Measurements from ENCODE around the gene SOX5. TPM values are rescaled to one million over a fixed set of nuclear protein-coding genes. Genes with fewer than 3 reads are reported as not detected.

Gene SOX5
- total and polyA plus RNA-seq, 2 donors (not counting 1 experiment from before 2014, with no cell fraction given) = 3.9 to 17.2 TPM

DNA sequence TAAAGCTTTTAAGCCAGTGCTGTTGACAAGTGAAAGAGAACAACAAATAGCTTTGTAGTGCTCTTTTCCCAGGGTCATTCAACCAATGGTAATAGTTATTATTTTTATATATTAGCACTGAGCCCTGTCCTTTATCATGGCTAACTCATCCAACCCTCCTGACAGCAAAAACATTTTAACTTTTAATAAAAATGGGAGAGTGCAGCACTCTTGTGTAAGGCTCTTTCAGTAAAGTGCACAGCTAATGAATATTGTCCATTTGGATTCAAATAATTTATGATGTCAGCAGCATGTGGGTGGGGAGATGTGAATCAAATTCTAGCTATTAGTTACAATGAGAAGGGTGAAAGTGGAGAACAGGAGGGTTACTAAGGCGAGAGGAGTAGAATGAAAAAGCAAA, 185.7 kb downstream of the SOX5 start:
- no peak for DNase-seq
- POLR2A ChIA-PET = no interaction called here
- WGBS (ENCODE audit: insufficient coverage) = no CpG with 5 or more reads among the region's 1 CpG
- Histone ChIP-seq H3K9me3 (ENCODE audit: control extremely low read depth in 1 of 3, control insufficient read depth in 2 of 3, insufficient read depth in 1 of 3, low read length in 2 of 3) (no peaks in the 10 kb centered on the region), H2AFZ (ENCODE audit: insufficient read depth, low read depth, low read length, poor library complexity, severe bottlenecking) (no peak overlapping the region), H3K9ac (ENCODE audit: low read length) (no peak overlapping the region), H3K27me3 (replicated peaks in 1 of 4; ENCODE audit: control extremely low read depth in 1 of 4, control insufficient read depth in 3 of 4, insufficient read depth in 4 of 4, low read length in 3 of 4) (no peaks in the 10 kb centered on the region), H3K4me2 (replicated peaks; ENCODE audit: low read depth, low read length, poor library complexity, severe bottlenecking) (no peak overlapping the region), H3K4me1 (ENCODE audit: control insufficient read depth in 2 of 2, insufficient read depth in 2 of 2, low read length in 2 of 2) (no peaks in the 10 kb centered on the region), H3K79me2 (ENCODE audit: control insufficient read depth, insufficient read depth, low read length) (no peaks in the 10 kb centered on the region), H4K20me1 (ENCODE audit: control insufficient read depth, insufficient read depth, low read length, poor library complexity, severe bottlenecking) (no peaks in the 10 kb centered on the region), H3K27ac (ENCODE audit: low read length in 2 of 2) (no peak overlapping the region), H3K4me3 (ENCODE audit: control extremely low read depth in 1 of 5, extremely low read depth in 1 of 5, insufficient read depth in 1 of 5, low read depth in 2 of 5, low read length in 4 of 5) (no peak overlapping the region), H3K36me3 (replicated peaks in 1 of 2; ENCODE audit: control extremely low read depth in 1 of 2, control insufficient read depth in 1 of 2, extremely low read depth in 1 of 2, insufficient read depth in 2 of 2, low read length in 1 of 2) (no peaks in the 10 kb centered on the region)
- H3K4me3 Mint-ChIP-seq = no peak overlapping the region
- H3K27ac Mint-ChIP-seq = no peak overlapping the region
- intact Hi-C loops (cut with micrococcal nuclease) = no loop called here
- CTCF ChIA-PET = no interaction called here
- TF ChIP-seq, protein P1, sequence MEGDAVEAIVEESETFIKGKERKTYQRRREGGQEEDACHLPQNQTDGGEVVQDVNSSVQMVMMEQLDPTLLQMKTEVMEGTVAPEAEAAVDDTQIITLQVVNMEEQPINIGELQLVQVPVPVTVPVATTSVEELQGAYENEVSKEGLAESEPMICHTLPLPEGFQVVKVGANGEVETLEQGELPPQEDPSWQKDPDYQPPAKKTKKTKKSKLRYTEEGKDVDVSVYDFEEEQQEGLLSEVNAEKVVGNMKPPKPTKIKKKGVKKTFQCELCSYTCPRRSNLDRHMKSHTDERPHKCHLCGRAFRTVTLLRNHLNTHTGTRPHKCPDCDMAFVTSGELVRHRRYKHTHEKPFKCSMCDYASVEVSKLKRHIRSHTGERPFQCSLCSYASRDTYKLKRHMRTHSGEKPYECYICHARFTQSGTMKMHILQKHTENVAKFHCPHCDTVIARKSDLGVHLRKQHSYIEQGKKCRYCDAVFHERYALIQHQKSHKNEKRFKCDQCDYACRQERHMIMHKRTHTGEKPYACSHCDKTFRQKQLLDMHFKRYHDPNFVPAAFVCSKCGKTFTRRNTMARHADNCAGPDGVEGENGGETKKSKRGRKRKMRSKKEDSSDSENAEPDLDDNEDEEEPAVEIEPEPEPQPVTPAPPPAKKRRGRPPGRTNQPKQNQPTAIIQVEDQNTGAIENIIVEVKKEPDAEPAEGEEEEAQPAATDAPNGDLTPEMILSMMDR (IDR thresholded peaks at IDR 0.05) = no peak
- TF ChIP-seq EZH2 (IDR thresholded peaks at IDR 0.05; ENCODE audit: borderline replicate concordance, insufficient read depth, low read depth, low read length, poor library complexity, severe bottlenecking) = no peak
- no peaks in the 10 kb centered on the region for H3K27me3 Mint-ChIP-seq
- H3K4me1 Mint-ChIP-seq = no peaks in the 10 kb centered on the region
- ATAC-seq (ENCODE audit: low read depth) = no peak
- H3K9me3 Mint-ChIP-seq (ENCODE audit: insufficient read depth) = no peaks in the 10 kb centered on the region

GRCh38 chr12:23760495-23760894, 189.0 kb downstream of the SOX5 start:
- WGBS (ENCODE audit: insufficient coverage) = 91% methylated on average over 1 of the region's 1 CpG

More at GRCh38 chr12:23760495-23760894, 189.0 kb downstream of the SOX5 start:
- ChIA-PET POLR2A (no interaction called here), CTCF (no interaction called here)
- no peak overlapping the region for H2AFZ ChIP-seq (ENCODE audit: insufficient read depth, low read depth, low read length, poor library complexity, severe bottlenecking)
- no peaks in the 10 kb centered on the region for H3K36me3 ChIP-seq (replicated peaks in 1 of 2; ENCODE audit: control extremely low read depth in 1 of 2, control insufficient read depth in 1 of 2, extremely low read depth in 1 of 2, insufficient read depth in 2 of 2, low read length in 1 of 2)
- DNase-seq (no peak), ATAC-seq (ENCODE audit: low read depth) (no peak)
- no peak overlapping the region for H3K27ac Mint-ChIP-seq
- H3K27me3 Mint-ChIP-seq = no peaks in the 10 kb centered on the region
- H4K20me1 ChIP-seq (ENCODE audit: control insufficient read depth, insufficient read depth, low read length, poor library complexity, severe bottlenecking) = no peaks in the 10 kb centered on the region
- no peaks in the 10 kb centered on the region for H3K4me1 ChIP-seq (ENCODE audit: control insufficient read depth in 2 of 2, insufficient read depth in 2 of 2, low read length in 2 of 2)
- H3K9me3 Mint-ChIP-seq (ENCODE audit: insufficient read depth) = no peaks in the 10 kb centered on the region
- H3K4me3 Mint-ChIP-seq = no peak overlapping the region
- intact Hi-C loops (cut with micrococcal nuclease) = no loop called here
- no peak overlapping the region for H3K4me3 ChIP-seq (ENCODE audit: control extremely low read depth in 1 of 5, extremely low read depth in 1 of 5, insufficient read depth in 1 of 5, low read depth in 2 of 5, low read length in 4 of 5)
- no peaks in the 10 kb centered on the region for H3K9me3 ChIP-seq (ENCODE audit: control extremely low read depth in 1 of 3, control insufficient read depth in 2 of 3, insufficient read depth in 1 of 3, low read length in 2 of 3)
- H3K27ac ChIP-seq (ENCODE audit: low read length in 2 of 2) = no peak overlapping the region
- H3K4me2 ChIP-seq (replicated peaks; ENCODE audit: low read depth, low read length, poor library complexity, severe bottlenecking) = no peak overlapping the region
- H3K4me1 Mint-ChIP-seq = no peaks in the 10 kb centered on the region
- H3K79me2 ChIP-seq (ENCODE audit: control insufficient read depth, insufficient read depth, low read length) = no peaks in the 10 kb centered on the region
- no peak overlapping the region for H3K9ac ChIP-seq (ENCODE audit: low read length)
- no peak for TF ChIP-seq EZH2 (IDR thresholded peaks at IDR 0.05; ENCODE audit: borderline replicate concordance, insufficient read depth, low read depth, low read length, poor library complexity, severe bottlenecking)
- TF ChIP-seq, protein P1 (IDR thresholded peaks at IDR 0.05) = no peak
- no peaks in the 10 kb centered on the region for H3K27me3 ChIP-seq (replicated peaks in 1 of 4; ENCODE audit: control extremely low read depth in 1 of 4, control insufficient read depth in 3 of 4, insufficient read depth in 4 of 4, low read length in 3 of 4)

Measured in B cell (primary cell).